HG03521 (cell line): ENCODE results near the gene ANKK1.

Source experiments
- ATAC-seq: cut with Tn5 transposase; IDR thresholded peaks from one replicate; pipeline ENCODE4 v1.9.1; 2021; ENCODE audit warnings: mild to moderate bottlenecking, moderate library complexity; ENCODE audit not compliant: unreplicated experiment

The ANKK1 gene

GRCh38 chr11:113376156-113376555 is 11.4 kb upstream of the ANKK1 start:
- ATAC-seq = no peak

GRCh38 chr11:113377681-113378412 is 9.7 kb upstream of the ANKK1 start:
- ATAC-seq = no peak

- ATAC-seq = no peak
Measured at GRCh38 chr11:113378692-113379091, 8.9 kb upstream of the ANKK1 start.

- no peak for ATAC-seq
Measured at GRCh38 chr11:113382121-113382520, 5.5 kb upstream of the ANKK1 start.

GRCh38 chr11:113384551-113384950 is 3.0 kb upstream of the ANKK1 start:
- no peak for ATAC-seq

GRCh38 chr11:113385749-113386148 is 1.8 kb upstream of the ANKK1 start:
- no peak for ATAC-seq

GRCh38 chr11:113386866-113387265 is 713 bp upstream of the ANKK1 start:
- no peak for ATAC-seq

GRCh38 chr11:113389272-113389671 is 1.7 kb downstream of the ANKK1 start:
- no peak for ATAC-seq

- ATAC-seq = no peak
Measured at GRCh38 chr11:113392236-113392921, 4.8 kb downstream of the ANKK1 start.

GRCh38 chr11:113393501-113393985 is 6.0 kb downstream of the ANKK1 start:
- ATAC-seq = no peak

- ATAC-seq = no peak
Measured at GRCh38 chr11:113394919-113395318, 7.3 kb downstream of the ANKK1 start.

- no peak for ATAC-seq
Measured at GRCh38 chr11:113395782-113396336, 8.3 kb downstream of the ANKK1 start.

- no peak for ATAC-seq
Measured at GRCh38 chr11:113396690-113397089, 9.1 kb downstream of the ANKK1 start.

GRCh38 chr11:113397212-113397611 is 9.6 kb downstream of the ANKK1 start:
- ATAC-seq = no peak

GRCh38 chr11:113397821-113398220 is 10.2 kb downstream of the ANKK1 start:
- no peak for ATAC-seq

- no peak for ATAC-seq
Measured at GRCh38 chr11:113398669-113399430, 11.3 kb downstream of the ANKK1 start.

- no peak for ATAC-seq
Measured at GRCh38 chr11:113400631-113401230, 13.2 kb downstream of the ANKK1 start.

GRCh38 chr11:113401718-113402117 is 14.1 kb downstream of the ANKK1 start:
- no peak for ATAC-seq

GRCh38 chr11:113404859-113405430 is 17.4 kb downstream of the ANKK1 start:
- no peak for ATAC-seq

- no peak for ATAC-seq
Measured at GRCh38 chr11:113405724-113406478, 18.3 kb downstream of the ANKK1 start.
